ENCODE results near the gene KRT23.
"Not testable (repeated sequence)": the region's sequence is repeated elsewhere in the genome, so short reads cannot be mapped to it uniquely, and the experiment has no call there.

KRT23 gene

DNA sequence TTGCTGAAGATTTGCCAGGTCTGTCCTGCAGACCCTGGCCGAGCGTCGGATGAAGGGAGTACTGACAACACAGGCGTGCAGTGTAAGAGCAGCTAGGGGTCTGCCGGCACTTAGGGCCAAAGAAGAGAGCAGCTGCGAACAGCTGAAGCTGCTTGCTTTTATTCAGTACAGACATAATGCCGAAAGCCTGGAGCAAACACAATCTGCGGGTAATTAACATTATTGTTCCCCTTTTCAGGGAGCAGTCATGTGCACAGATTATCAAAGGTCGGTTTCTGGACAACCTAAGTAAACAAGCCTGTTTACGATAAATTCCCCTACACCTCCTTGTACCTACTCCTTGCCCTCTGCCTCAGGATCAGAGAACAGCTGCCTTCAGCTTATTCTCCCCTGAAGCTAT lies 12.0 kb upstream of the KRT23 start:
- no peak for DNase-seq

DNA sequence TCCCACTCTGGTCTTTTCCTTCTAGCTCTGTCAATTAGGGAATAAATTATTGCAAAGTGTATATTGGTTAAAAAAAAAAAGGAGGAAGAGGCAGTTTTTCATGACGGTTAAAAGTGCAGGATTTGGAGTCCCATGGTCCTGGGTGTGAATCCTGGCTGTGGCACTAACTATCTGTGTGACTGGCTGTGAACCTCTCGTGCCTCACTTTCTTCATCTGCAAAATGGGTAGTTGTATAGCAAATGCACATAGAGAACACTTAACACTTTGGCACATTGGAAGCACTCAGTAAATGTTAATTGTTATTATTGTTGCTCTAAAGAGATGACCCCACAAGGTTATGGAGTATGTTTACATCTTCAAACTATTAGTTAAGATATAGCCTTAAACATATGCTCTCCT lies 10.5 kb upstream of the KRT23 start:
- DNase-seq: no peak

DNA sequence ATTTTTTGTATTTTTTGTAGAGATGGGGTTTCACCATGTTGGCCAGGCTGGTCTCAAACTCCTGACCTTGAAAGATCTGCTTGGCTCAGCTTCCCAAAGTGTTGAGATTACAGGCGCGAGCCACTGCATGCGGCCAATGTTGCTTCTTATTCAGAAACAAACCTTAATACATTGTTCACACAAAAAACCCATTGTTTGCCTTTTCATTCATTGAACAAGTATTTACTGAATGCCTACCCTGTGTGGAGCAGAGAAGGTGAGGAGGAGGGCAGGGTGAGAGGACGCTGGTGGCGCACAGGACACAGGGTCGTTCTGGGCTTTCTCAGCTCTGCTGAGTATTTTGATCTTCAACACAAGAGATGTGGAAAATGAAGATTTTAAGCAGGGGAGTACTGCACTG lies 8.0 kb upstream of the KRT23 start:
- DNase-seq: no peak

DNA sequence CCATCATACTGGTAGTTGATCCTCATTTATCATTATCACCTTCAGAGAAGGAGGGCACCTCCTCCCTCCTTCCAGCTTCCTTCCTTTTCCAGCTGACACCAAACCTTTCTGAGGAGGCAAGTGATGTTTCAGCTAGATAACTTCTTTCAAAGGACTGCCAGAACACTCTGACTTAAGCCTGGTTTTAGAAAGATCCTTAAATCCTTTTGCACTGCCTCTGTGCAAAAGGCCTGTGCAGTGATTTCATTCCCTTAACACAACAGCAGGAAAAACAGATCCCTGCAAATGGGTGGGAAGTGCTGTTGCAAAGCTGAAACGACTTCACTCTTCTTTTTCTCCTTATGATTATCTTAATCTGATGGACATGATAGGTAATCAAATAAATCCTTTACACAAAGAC lies 7.1 kb upstream of the KRT23 start:
- no peak for DNase-seq

DNA sequence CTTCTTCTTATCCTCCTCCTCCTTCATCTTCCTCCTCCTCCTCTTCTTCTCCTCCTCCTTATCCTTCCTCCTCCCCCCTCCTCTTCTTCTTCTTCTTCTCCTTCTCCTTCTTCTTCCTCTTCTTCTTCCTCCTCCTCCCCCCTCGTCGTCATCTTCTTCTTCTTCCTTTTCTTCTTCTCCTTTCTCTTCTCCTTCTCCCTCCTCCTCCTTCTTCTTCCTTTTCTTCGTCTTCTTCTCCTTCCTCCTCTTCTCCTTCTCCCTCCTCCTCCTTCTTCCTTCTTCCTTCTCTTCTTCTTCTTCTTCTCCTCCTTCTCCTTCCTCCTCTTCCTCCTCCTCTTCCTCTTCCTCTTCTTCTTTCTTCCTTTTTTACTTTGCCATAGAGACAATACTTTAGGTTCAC lies 5.1 kb upstream of the KRT23 start:
- no peak for DNase-seq

DNA sequence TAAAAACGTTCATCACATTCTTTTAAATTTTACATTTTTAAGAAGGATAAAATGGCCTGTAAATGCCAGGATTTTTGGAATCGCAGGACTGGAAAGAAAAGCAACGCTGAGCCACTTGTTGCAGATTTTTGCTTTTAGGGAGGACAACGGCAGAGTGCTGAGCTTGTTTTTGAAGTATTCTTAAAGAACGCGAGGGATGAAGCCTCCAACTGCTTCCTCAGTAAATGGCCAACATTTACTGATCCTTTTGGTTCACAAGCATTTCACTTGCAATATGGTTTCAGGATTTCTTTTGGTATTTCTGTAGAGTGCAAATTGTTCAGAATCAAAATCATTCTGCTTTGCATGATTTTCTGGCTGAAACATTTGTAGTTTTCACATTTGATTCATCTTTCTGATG lies 2.8 kb upstream of the KRT23 start:
- DNase-seq: no peak

DNA sequence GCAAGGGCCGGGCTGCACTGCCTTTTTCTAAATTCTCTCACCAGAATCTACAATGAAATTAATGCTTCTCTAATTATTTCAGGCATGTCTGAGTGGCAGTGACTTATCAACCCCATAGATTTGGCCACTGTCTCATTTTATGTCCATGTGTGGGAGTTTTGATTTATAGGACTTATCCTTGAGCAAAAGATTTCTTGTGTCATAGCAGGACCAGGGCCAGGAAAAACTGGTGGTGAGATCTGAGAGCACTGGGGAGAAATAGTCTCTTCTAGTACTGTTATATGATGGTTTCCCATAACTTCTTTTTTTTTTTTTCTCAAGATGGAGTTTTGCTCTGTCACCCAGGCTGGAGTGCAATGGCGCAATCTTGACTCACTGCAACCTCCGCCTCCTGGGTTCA lies 1.5 kb upstream of the KRT23 start:
- no peak for DNase-seq

DNA sequence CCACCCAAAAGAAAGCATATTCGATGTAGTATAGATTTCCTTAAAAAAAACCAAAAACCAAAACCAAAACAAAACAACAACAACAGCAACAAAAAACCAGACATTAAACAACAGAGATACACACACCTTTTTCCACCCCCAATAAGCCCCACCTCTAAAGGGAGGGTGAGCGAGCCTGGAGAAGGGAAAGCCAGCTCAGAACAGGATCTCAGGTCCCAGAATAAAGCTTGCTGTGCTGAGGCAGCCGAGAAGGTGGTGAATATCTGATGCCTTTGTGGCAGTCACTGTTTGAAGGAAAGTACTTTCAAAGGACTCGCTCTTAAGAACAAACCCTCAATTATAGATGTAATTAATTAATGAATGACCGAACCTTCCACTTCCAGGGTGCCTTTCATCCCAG lies 470 bp downstream of the KRT23 start:
- no peak for DNase-seq

DNA sequence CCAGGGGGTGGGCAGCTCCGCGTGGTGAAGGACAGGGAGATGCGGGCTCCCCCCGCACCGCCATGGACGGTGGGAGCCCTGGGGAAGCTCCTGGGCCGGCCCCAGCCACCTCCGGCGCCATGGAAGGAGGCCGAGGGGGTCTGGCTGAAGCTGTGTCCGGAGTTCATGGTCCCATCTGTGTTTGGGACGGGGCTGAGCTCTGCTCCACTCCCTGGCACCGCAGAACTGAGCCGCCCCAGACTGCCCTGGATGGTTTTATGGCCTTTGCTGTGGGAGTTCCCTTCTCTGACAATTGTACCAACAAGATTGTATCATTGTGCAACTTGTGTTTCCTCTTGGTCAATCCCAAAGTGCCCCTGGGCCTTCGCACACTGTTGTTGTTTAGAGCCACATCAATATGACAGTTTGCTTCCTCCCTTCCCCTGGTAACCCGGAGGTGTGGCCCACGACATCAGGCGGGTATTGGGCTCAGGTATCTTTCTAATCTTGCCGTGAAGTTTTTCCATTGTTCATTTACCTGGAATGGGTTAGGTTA lies 942 bp downstream of the KRT23 start:
- no peak for DNase-seq

DNA sequence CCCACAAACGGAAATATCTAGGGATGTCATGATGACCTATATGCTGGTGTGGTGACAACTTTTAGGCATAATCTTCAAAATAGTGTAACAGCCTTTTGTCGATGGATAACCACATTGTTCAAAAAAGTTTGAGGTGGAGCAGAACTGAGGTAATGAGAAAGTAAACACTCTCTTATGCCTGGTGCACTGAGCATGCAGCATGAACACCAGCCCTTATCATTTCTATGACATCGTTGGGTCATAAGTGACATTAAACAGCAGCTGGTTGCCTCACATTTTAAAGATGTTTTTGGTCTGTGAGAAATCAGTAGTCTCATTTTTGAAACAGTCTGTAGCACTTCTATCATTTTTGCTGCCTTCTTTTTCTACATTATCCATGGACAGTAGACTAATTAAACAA lies 1.8 kb downstream of the KRT23 start:
- DNase-seq: no peak

DNA sequence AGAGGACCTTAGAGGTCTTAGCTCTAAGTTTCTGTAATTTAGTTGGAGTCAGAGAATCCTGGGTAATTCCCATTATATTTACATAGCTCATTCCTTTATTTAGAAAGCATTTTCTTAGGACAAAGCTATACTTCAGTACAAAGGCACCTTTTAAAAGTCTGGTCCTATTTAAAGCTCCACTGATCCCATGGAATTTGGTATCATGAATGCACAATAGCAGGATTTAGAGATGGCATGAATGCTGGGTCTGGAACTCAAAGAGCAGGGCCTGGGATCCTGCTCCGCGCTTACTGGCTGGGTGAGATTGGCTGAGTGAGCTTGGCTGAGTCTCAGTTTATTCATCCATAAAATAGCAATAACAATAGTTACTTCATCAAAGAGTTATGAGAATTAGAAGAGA lies 4.8 kb downstream of the KRT23 start:
- no peak for DNase-seq

DNA sequence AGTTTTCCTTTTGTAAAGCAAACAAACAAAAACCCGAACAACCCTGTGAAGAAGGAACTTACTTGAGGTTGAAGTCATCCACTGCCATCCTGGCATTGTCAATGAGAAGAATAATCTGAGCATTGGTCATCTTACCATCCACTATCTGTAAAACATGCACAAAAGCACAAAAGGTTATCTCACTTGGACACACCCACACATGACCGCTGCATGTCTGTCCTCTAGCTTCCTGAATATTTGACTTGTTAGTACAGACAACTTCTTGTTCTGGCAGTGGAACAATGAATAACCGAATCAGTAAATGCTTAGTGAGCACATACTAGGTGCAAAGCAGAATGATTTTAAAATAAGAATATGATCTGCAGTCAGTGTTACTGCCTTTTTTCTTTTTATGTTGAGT lies 6.1 kb downstream of the KRT23 start:
- DNase-seq: no peak

DNA sequence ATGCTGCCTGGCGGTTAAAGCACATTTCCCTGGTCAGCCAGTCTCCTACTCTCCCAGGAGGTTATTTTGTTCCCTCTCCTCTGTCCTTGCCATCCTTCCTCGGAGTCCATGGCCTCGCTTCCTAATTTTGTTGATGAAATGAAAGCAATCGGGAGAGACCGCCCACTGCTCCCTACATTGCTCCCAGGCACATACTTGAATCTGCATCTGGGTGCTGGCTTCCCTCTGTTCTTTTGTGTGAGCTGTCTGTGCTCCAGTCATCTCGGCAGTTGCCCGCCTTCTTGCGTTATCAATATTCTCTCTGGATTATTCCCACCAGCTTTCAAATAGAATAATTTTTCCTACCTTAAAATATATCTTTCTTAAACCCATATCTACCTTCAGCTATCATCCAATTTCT lies 11.1 kb downstream of the KRT23 start:
- DNase-seq: no peak

DNA sequence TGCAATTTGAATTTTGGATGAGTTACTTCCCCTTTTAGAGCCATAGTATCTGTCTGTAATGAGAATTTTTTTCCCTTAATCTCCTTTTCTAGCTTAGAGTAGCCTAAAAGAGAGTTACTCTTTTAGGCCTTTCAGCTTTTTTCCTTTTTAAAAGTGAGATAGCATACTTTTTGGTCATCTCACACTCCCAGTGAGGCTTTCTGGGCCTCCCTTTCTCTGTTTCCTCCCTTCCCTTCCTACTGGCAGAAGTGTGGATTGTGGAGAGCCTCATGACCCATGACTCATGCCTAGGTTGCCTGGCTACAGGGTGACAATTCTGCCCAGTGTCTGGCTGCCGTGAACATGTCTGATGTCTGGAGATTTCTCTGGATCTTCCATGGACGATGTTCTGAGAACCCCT lies 15.2 kb downstream of the KRT23 start:
- no peak for DNase-seq

DNA sequence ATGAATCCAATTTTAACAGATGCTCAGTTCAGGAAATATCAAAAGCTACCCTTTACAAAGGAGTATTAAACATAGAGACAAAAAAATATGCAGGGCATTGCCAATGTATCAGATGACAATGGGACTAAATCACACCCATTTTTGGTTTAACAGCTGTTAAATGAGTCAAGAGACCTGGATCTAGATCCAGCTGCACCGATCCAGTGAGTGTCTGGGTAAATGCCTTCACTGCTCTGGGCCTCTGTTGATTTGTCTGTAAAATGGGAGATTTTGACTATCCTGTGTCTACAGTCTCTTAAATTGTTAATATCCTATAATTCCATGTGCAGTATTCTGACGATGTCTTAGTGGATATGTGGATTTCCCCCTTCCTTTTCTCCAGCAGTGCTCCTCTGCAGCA lies 16.4 kb downstream of the KRT23 start:
- no peak for DNase-seq

DNA sequence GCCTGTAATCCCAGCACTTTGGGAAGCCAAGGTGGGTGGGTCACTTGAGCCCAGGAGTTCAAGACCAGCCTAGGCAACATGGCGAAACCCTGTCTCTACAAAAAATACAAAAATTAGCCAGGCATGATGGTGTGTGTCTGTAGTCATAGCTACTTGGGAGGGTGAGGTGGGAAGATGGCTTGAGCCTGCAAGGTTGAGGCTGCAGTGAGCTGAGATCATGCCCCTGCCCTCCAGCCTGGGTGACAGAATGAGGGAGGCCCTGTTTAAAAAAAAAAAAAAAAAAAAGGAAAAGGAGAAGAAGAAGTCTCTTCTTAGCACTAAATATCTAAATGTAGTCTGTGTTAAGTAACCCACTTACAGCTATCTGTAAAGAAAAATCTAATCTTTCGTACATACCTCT lies 20.3 kb downstream of the KRT23 start:
- DNase-seq: not testable (repeated sequence)

DNA sequence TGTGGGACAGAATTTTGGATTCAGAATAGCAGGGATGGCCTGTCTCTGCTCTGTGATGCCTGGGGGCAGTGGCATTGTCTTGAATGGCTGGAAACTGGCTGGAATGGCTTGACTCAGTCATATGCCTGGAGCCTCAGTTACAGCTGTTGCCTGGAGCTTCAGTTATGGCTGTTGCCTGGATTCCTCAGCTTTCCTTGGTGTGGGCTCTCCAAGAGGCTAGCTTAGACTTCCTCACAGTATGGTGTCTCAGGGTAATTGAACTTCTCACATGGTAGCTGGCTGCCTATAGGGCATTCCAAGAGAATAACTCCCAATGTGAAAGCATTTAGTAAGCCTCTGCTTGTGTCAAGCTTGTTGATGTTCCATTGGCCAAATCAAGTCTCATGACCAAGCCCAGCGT lies 21.1 kb downstream of the KRT23 start:
- no peak for DNase-seq

DNA sequence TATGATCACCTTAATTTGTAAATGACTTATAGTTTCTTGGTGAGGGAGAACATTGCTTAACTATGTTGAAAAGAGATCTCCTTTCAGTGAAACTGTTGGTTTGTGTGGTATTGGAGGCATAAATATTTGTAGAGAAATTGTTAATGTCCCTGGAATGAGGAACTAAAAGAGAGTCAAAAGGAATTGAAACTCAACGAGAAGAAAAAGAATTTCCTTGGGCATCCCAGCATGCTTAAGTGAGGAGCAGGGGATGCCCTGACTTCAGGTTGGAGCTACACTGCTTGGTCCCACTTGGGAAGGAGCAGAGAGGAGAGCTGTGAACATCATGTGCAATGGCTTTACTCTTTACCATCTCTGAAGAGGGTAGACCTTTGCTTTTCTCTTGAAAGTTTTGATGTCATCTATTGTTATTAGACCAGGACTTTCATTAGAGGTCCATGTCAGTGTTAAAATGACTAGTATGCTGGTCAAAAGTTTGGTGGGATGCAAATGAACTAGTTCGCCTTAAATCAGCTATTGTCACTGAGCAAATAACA lies 21.7 kb downstream of the KRT23 start:
- no peak for DNase-seq

DNA sequence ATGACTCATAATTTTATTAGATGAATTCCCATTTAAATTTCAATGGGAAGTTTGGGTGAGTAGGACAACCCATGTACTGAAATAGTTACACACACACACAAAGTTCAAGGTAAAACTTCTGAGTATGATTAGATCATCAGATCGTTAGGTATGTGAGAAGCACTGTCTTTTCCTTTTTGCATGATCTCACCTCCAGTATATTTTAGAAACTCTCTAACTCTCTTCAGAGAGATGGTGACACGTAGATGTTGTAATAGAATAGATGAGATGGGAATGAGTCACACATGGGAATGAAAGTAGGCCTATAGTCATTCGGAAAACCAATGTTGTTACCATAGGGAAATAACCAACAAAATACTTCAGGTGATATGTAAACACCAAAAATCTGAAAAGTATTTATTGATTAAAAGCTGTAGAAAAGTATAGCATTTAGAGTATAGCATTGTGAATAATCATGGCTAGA lies 22.2 kb downstream of the KRT23 start:
- DNase-seq: no peak

DNA sequence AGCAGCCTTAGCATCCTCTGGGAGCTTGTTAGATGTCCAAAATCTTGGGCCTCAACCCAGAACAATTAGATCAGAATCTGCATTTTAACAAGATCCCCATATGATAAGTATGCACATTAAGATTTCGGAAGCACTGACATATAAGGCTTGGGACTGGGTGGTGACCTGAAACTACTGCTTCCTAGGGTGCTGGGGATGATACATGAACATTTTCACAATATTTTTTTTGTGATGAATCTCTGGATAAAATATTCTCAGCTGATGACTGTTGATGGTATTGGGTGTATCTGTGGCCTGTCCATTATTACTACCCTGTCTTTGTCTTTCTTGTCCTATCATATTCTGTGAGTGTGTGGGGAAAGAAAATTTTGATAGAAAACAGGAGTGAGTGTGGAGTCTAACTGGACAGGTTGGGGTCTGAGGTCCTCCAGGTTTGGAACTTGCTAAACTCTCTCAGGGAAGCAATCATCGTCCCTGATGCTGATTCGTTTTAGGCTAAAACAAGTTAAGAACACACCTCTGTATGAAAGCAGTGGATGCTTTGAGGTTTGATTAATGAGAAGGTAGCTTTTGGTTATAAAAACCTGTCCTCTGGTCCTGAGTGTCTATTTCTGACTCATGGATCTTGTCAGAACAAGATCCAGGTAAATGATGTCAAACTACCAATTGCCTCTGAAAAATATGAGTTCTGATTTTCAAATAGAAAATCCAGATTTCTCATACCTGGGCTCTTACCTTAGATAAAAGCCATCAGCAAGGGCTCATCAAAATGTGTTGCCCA lies 23.2 kb downstream of the KRT23 start:
- no peak for DNase-seq

DNA sequence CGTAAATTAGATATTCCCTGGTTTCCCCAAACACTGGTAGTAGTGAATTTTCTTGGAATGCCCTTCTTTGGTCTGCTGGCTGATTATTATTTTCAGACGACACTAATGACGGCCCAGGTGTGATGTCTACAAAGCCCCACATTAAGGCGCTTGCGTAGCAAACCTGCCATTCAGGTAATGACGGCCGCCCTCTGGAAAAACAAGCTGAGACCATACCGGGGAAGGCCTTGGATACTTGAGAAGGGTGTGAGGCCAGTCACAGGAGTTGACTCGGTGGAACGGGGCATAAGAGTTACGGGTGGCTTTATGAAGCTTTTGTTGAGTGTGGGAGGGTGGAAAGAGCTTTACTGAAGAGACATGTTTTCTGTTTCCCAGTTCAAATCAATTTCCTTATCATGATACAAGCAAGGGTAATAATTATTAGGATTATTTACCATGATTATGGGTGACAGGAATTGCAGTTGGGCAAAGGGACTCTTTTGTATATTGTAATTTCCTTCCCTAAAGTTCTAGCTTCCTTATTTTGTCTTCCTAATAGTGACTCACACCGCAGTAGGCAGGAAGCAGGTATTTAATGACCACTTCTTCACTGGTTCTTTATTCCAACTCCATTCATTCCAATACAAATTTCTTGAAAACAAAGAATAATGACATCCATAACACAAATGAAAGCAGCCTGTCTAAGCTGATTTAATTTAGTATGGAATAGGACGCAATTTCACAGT lies 24.8 kb downstream of the KRT23 start:
- no peak for DNase-seq

DNA sequence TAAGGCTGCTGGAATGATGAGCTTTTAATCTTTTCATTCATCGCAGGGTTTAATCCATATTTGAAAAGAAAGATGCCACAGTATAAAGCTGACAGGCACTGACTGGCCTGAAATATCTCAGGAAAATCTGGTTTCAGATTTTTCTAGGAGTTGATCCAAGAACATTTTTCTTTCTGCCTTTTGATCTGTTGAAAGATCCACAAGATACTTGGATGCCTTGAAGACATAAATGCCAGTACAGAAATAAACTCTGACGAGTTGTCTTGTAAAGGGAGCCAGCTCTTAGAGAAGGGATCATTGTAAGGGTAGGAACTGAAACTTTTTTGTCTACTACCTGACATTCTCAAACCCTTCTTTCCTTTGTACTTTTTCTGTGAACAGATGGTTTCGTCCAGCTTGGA lies 27.0 kb downstream of the KRT23 start:
- DNase-seq: no peak

DNA sequence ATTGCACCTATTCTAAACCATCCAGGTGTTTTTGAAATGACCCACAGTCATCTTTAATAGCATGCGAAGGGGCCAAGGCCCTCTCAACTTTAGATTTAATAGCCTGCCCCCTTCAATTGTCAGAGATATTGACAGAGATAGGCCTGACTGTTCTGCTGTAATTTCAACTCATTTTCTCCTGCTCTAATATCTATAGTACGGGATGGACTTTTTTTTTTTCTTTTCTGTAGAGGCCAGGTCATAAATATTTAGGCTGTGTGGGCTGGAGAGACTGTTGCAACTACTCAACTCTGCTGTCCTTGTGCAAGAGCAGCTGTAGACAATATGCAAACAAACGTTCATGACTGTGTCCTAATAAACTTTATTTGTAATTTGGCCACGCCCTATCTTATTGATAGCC lies 27.7 kb downstream of the KRT23 start:
- no peak for DNase-seq

DNA sequence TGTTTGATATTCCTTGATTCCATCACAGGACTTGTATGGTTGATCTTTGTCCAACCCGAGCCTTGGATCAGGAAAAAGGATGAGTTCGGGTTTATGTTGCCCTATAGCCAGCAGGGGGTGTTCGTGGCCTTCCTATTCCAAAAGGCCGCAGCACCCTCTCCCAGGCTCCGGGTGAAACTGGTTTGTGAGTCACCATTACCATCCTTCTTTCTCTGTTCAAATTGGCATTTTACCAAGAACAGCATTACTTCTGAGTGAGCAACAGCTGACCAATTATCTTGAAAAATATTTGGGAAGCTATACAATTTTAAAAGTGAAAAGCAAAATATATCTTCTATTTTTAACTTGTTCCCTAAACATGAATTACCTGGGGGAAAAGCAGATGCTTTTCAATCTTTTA lies 28.1 kb downstream of the KRT23 start:
- DNase-seq: peak; percentile 80
